Stimulated activated CD4-positive, alpha-beta T cell treated with anti-CD3 and anti-CD28 coated beads, TNF-alpha, amount 100 ng/mL, for 4 hours (primary cell): ENCODE data around the gene LRP1B.

Experiments used
- DNase-seq, 3 experiments: peaks; one replicate each; pipeline ENCODE4 v3.0.0-alpha.2; 2020; ENCODE audit warnings: low read depth in 3 of 3

LRP1B gene

GRCh38 chr2:141517852-141518421, 612.9 kb downstream of the LRP1B start:
- DNase-seq, result no peak

GRCh38 chr2:141517180-141517851, 613.5 kb downstream of the LRP1B start:
- DNase-seq, result no peak

- DNase-seq, result no peak
Observed at GRCh38 chr2:141515931-141516330, 614.9 kb downstream of the LRP1B start.

GRCh38 chr2:141513853-141514252, 617.0 kb downstream of the LRP1B start:
- DNase-seq, result no peak

GRCh38 chr2:141508806-141509595, 621.8 kb downstream of the LRP1B start:
- DNase-seq, result no peak

GRCh38 chr2:141508086-141508752, 622.6 kb downstream of the LRP1B start:
- DNase-seq, result no peak

- no peak for DNase-seq
Observed at GRCh38 chr2:141506135-141506534, 624.7 kb downstream of the LRP1B start.

GRCh38 chr2:141501752-141502151, 629.1 kb downstream of the LRP1B start:
- DNase-seq, result no peak

GRCh38 chr2:141499123-141499522, 631.7 kb downstream of the LRP1B start:
- DNase-seq, result no peak

GRCh38 chr2:141498561-141498960, 632.3 kb downstream of the LRP1B start:
- DNase-seq, result no peak

GRCh38 chr2:141497272-141497671, 633.5 kb downstream of the LRP1B start:
- no peak for DNase-seq

GRCh38 chr2:141496810-141497209, 634.0 kb downstream of the LRP1B start:
- no peak for DNase-seq

- DNase-seq, result no peak
Observed at GRCh38 chr2:141493936-141494335, 636.9 kb downstream of the LRP1B start.

GRCh38 chr2:141492816-141493215, 638.0 kb downstream of the LRP1B start:
- no peak for DNase-seq

GRCh38 chr2:141490886-141491285, 639.9 kb downstream of the LRP1B start:
- DNase-seq, result no peak

GRCh38 chr2:141482697-141483096, 648.1 kb downstream of the LRP1B start:
- DNase-seq, result no peak

GRCh38 chr2:141475801-141476200, 655.0 kb downstream of the LRP1B start:
- DNase-seq, result no peak

GRCh38 chr2:141468761-141469160, 662.1 kb downstream of the LRP1B start:
- no peak for DNase-seq

- no peak for DNase-seq
Observed at GRCh38 chr2:141467331-141467730, 663.5 kb downstream of the LRP1B start.

GRCh38 chr2:141464995-141465394, 665.8 kb downstream of the LRP1B start:
- no peak for DNase-seq

GRCh38 chr2:141458351-141458750, 672.5 kb downstream of the LRP1B start:
- no peak for DNase-seq

GRCh38 chr2:141455877-141456276, 674.9 kb downstream of the LRP1B start:
- DNase-seq, result no peak
